GOT3 (cell line): Measurements from ENCODE around the gene CTR9.

Source experiments
- DNase-seq: peaks from one replicate; lab custom pipeline; 2025; ENCODE audit warnings: mixed read lengths; lab: John Stamatoyannopoulos, UW

The CTR9 gene

GRCh38 chr11:10750838-10751580 is at the start of gene CTR9:
TSS of gene CTR9 (plus strand) at chr11:10751246. CDS start at chr11:10751413, 167 bp downstream.
- peak; percentile 65 for DNase-seq

- no peak for DNase-seq
Observed at GRCh38 chr11:10701982-10702381, 49.1 kb upstream of the CTR9 start.

- DNase-seq: no peak
Observed at GRCh38 chr11:10708131-10708530, 42.9 kb upstream of the CTR9 start.

- DNase-seq: no peak
Observed at GRCh38 chr11:10709299-10710086, 41.6 kb upstream of the CTR9 start.

GRCh38 chr11:10715571-10715970 is 35.5 kb upstream of the CTR9 start:
- DNase-seq: no peak

GRCh38 chr11:10716122-10716521 is 34.9 kb upstream of the CTR9 start:
- no peak for DNase-seq

- no peak for DNase-seq
Observed at GRCh38 chr11:10716543-10717259, 34.3 kb upstream of the CTR9 start.

GRCh38 chr11:10719616-10720015 is 31.4 kb upstream of the CTR9 start:
- DNase-seq: no peak

- no peak for DNase-seq
Observed at GRCh38 chr11:10720881-10721376, 30.1 kb upstream of the CTR9 start.

- no peak for DNase-seq
Observed at GRCh38 chr11:10722307-10722706, 28.7 kb upstream of the CTR9 start.

- DNase-seq: no peak
Observed at GRCh38 chr11:10725114-10725906, 25.7 kb upstream of the CTR9 start.

- DNase-seq: no peak
Observed at GRCh38 chr11:10725907-10726253, 25.2 kb upstream of the CTR9 start.

GRCh38 chr11:10727146-10727851 is 23.7 kb upstream of the CTR9 start:
- DNase-seq: no peak

- DNase-seq: no peak
Observed at GRCh38 chr11:10728154-10728553, 22.9 kb upstream of the CTR9 start.

GRCh38 chr11:10728789-10729472 is 22.1 kb upstream of the CTR9 start:
- no peak for DNase-seq

GRCh38 chr11:10730151-10730550 is 20.9 kb upstream of the CTR9 start:
- DNase-seq: no peak

- no peak for DNase-seq
Observed at GRCh38 chr11:10731064-10731680, 19.9 kb upstream of the CTR9 start.

GRCh38 chr11:10735481-10736475 is 15.3 kb upstream of the CTR9 start:
- DNase-seq: peak; percentile 59
